ENCODE data around the gene SLC17A8. TPM values are rescaled to one million over a fixed set of nuclear protein-coding genes. Genes with fewer than 3 reads are reported as not detected.

SLC17A8 gene
- total RNA-seq, 1 donor from 2014 or later, result not detected

DNA sequence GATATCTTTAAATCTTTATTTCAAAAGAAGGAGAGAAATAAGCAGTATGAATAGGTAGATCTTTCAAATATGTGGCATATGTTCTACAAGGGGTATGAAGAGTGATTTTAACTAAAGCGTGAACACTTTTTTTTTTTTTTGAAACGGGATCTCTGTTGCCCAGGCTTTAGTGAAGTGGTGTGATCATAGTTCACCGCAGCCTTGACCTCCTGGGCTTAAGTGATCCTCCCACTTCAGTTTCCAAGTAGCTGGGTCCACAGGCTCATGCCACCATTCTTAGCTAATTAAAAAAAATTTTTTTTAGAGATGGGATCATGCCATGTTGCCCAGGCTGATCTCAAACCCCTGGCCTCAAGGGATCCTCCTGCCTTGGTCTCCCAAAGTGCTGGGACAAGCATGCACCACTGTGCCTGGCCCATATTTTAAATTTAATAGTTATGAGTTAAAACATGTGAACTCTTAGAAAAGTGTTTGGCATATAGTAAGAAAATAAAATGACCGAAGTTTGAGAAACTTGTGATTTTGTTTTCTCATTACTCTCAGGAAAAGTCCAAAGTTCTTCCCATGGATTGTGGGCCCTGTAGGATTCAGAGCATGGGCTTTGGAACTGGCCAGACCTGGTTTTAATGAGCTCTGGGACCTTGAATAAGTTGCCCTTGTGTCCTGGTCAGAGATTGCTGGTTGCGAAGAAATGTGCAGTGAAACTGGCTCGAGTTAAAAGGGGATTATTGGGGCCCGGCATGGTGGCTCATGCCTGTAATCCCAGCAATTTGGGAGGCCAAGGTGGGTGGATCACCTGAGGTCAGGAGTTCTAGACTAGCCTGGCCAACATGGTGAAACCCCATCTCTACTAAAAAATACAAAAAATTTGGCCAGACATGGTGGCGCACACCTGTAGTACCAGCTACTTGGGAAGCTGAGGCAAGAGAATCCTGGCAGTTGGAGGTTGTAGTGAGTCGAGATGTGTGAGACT, 27.0 kb downstream of the SLC17A8 start:
- Histone ChIP-seq H3K4me3 (no peak overlapping the region), H3K27me3 (ENCODE audit: low read depth) (no peaks in the 10 kb centered on the region)
- no peak for DNase-seq

DNA sequence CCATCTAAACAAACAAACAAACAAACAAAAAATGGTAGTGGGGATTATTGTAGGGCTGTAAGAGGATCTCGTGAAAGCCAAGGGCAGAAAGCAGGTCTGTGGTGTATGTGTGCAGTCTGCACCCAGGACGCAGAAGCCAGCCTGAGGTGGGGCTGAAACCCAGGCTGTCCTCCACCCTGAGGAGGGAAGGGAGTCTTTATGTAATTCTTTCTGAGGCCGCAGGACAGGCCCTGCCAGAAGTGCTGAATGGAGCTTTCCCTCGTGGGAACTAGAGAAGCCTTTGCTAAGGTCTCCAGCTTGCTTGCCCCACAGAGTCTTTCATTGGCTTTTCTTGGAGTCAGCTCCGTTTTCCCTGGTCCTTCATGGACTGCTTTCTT, 27.7 kb downstream of the SLC17A8 start:
- no peak overlapping the region for H3K4me3 ChIP-seq
- DNase-seq, result no peak
- H3K27me3 ChIP-seq (ENCODE audit: low read depth), result no peaks in the 10 kb centered on the region
- TF ChIP-seq, protein P1, sequence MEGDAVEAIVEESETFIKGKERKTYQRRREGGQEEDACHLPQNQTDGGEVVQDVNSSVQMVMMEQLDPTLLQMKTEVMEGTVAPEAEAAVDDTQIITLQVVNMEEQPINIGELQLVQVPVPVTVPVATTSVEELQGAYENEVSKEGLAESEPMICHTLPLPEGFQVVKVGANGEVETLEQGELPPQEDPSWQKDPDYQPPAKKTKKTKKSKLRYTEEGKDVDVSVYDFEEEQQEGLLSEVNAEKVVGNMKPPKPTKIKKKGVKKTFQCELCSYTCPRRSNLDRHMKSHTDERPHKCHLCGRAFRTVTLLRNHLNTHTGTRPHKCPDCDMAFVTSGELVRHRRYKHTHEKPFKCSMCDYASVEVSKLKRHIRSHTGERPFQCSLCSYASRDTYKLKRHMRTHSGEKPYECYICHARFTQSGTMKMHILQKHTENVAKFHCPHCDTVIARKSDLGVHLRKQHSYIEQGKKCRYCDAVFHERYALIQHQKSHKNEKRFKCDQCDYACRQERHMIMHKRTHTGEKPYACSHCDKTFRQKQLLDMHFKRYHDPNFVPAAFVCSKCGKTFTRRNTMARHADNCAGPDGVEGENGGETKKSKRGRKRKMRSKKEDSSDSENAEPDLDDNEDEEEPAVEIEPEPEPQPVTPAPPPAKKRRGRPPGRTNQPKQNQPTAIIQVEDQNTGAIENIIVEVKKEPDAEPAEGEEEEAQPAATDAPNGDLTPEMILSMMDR (IDR thresholded peaks at IDR 0.05; ENCODE audit: borderline replicate concordance), result no peak
- no peaks in the 10 kb centered on the region for H3K4me1 ChIP-seq
- no peak overlapping the region for H3K27ac ChIP-seq (replicated peaks)
- H3K9me3 ChIP-seq (replicated peaks), result no peaks in the 10 kb centered on the region
- intact Hi-C loops (cut with micrococcal nuclease), result no loop called here
- H3K36me3 ChIP-seq, result no peaks in the 10 kb centered on the region

More for the DNA sequence above, 27.0 kb downstream of the SLC17A8 start:
- TF ChIP-seq, protein P1 (IDR thresholded peaks at IDR 0.05; ENCODE audit: borderline replicate concordance), result no peak
- Histone ChIP-seq H3K4me1 (no peaks in the 10 kb centered on the region), H3K9me3 (replicated peaks) (no peaks in the 10 kb centered on the region), H3K27ac (replicated peaks) (no peak overlapping the region), H3K36me3 (no peaks in the 10 kb centered on the region)
- intact Hi-C loops (cut with micrococcal nuclease), result no loop called here

GRCh38 chr12:100388382-100388781, 31.5 kb downstream of the SLC17A8 start:
- intact Hi-C loops (cut with micrococcal nuclease), result no loop called here
- no peak overlapping the region for H3K27ac ChIP-seq (replicated peaks)
- DNase-seq, result no peak
- H3K9me3 ChIP-seq (replicated peaks), result no peaks in the 10 kb centered on the region
- no peaks in the 10 kb centered on the region for H3K36me3 ChIP-seq
- no peaks in the 10 kb centered on the region for H3K27me3 ChIP-seq (ENCODE audit: low read depth)
- H3K4me1 ChIP-seq, result no peaks in the 10 kb centered on the region
- TF ChIP-seq, protein P1 (IDR thresholded peaks at IDR 0.05; ENCODE audit: borderline replicate concordance), result no peak
- no peak overlapping the region for H3K4me3 ChIP-seq

- intact Hi-C loops (cut with micrococcal nuclease), result no loop called here
- H3K4me3 ChIP-seq, result no peak overlapping the region
- TF ChIP-seq, protein P1 (IDR thresholded peaks at IDR 0.05; ENCODE audit: borderline replicate concordance), result peak; percentile 30
- DNase-seq, result no peak
- no peaks in the 10 kb centered on the region for H3K36me3 ChIP-seq
- H3K4me1 ChIP-seq, result no peaks in the 10 kb centered on the region
- no peaks in the 10 kb centered on the region for H3K9me3 ChIP-seq (replicated peaks)
- H3K27me3 ChIP-seq (ENCODE audit: low read depth), result no peaks in the 10 kb centered on the region
- no peak overlapping the region for H3K27ac ChIP-seq (replicated peaks)
Observed at GRCh38 chr12:100391856-100392255, 35.0 kb downstream of the SLC17A8 start.

GRCh38 chr12:100393200-100393599, 36.3 kb downstream of the SLC17A8 start:
- H3K27ac ChIP-seq (replicated peaks), result no peak overlapping the region
- H3K4me1 ChIP-seq, result no peaks in the 10 kb centered on the region
- H3K4me3 ChIP-seq, result no peak overlapping the region
- intact Hi-C loops (cut with micrococcal nuclease), result no loop called here
- TF ChIP-seq, protein P1 (IDR thresholded peaks at IDR 0.05; ENCODE audit: borderline replicate concordance), result no peak
- no peak for DNase-seq
- H3K27me3 ChIP-seq (ENCODE audit: low read depth), result no peaks in the 10 kb centered on the region
- no peaks in the 10 kb centered on the region for H3K36me3 ChIP-seq
- no peaks in the 10 kb centered on the region for H3K9me3 ChIP-seq (replicated peaks)

Data from left ventricle myocardium inferior (tissue), 1 donor.